GM13976 (cell line): ENCODE results near the gene LRRTM4.

Experiments
- DNase-seq: peaks from one replicate; pipeline ENCODE4 v3.0.0; 2012; ENCODE audit warnings: low spot score
- in situ Hi-C: fragments of 300-500 bp; cut with MboI; formaldehyde crosslinking; loops from one replicate; pipeline ENCODE4 v1.12.0; 2022; ENCODE audit warnings: low sequenced_read_pairs, mixed read lengths, inconsistent platforms; ENCODE audit not compliant: unreplicated experiment
- TF ChIP-seq, protein P1 (sequence below): IDR thresholded peaks from 2 replicates; pipeline ENCODE4 v1.5.1; 2012; ENCODE audit warnings: borderline replicate concordance, mild to moderate bottlenecking; ENCODE audit not compliant: insufficient read depth; ENCODE audit errors: extremely low read depth, missing control alignments, control extremely low read depth

Gene LRRTM4

DNA sequence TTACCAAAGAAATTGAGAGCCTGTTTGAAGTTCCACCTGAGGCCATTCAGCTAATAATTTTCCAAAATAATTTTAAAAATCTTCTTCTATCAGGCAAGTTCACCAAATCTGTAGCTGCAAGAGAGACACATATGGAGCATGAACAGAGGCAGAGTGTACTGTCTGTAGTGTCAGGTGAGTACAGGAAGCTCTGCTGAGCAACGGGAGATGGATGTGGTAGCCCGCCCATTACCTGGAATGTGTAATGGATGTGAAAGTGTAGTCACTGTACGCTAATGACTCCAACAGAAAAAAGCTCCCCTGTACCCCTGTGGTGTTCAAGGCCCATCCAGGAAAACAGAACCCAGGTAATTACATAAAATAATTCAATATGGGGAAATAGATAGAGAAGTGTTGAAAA, 311.5 kb downstream of the LRRTM4 start:
- no peak for DNase-seq
- TF ChIP-seq, protein P1, sequence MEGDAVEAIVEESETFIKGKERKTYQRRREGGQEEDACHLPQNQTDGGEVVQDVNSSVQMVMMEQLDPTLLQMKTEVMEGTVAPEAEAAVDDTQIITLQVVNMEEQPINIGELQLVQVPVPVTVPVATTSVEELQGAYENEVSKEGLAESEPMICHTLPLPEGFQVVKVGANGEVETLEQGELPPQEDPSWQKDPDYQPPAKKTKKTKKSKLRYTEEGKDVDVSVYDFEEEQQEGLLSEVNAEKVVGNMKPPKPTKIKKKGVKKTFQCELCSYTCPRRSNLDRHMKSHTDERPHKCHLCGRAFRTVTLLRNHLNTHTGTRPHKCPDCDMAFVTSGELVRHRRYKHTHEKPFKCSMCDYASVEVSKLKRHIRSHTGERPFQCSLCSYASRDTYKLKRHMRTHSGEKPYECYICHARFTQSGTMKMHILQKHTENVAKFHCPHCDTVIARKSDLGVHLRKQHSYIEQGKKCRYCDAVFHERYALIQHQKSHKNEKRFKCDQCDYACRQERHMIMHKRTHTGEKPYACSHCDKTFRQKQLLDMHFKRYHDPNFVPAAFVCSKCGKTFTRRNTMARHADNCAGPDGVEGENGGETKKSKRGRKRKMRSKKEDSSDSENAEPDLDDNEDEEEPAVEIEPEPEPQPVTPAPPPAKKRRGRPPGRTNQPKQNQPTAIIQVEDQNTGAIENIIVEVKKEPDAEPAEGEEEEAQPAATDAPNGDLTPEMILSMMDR: no peak

GRCh38 chr2:77207331-77207730, 314.8 kb downstream of the LRRTM4 start:
- in situ Hi-C loops: no loop called here
- DNase-seq: no peak
- TF ChIP-seq, protein P1: no peak

More for the DNA sequence above, 311.5 kb downstream of the LRRTM4 start:
- in situ Hi-C loops: no loop called here

- no peak for DNase-seq
- TF ChIP-seq, protein P1: no peak
- in situ Hi-C loops: no loop called here
Measured at GRCh38 chr2:77201755-77202154, 320.4 kb downstream of the LRRTM4 start.

DNA sequence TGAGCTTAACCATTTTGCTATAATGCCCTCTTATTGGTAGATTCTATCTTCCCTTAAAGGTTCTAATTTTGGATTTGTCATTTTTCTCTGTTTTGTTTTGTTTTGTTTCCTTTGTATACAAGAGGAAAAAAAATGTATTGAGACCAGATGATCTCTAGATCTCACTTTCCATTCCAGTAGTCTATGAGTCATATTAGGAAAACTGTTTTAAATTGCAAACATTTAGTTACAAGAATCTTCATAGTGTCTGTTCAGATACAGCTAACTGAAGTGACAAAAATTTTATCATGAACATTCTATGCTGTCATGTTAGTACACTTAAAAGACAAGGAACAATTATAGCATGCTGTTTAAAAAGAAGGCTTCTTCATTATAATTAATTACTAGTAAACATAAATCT, 322.8 kb downstream of the LRRTM4 start:
- TF ChIP-seq, protein P1: no peak
- DNase-seq: no peak
- in situ Hi-C loops: no loop called here

- no peak for DNase-seq
- TF ChIP-seq, protein P1: no peak
Measured at GRCh38 chr2:77193858-77194448, 328.2 kb downstream of the LRRTM4 start.

GRCh38 chr2:77192811-77193289, 329.3 kb downstream of the LRRTM4 start:
- in situ Hi-C loops: no loop called here
- DNase-seq: no peak
- TF ChIP-seq, protein P1: no peak

More at GRCh38 chr2:77193858-77194448, 328.2 kb downstream of the LRRTM4 start:
- in situ Hi-C loops: no loop called here
